BLaER1 (cell line): ENCODE measurements around the gene TPCN2.

Experiments
- H3K27ac ChIP-seq: shearing (Covaris generic); formaldehyde crosslinking; 2 replicates; pipeline ENCODE4 v1.8.1; 2022
- H3K27me3 ChIP-seq: shearing (Covaris generic); formaldehyde crosslinking; 2 replicates; pipeline ENCODE4 v1.8.1; 2022
- H3K36me3 ChIP-seq: shearing (Covaris generic); formaldehyde crosslinking; 2 replicates; pipeline ENCODE4 v1.8.1; 2022
- H3K4me1 ChIP-seq: shearing (Covaris generic); formaldehyde crosslinking; 2 replicates; pipeline ENCODE4 v1.8.1; 2022
- H3K4me2 ChIP-seq: shearing (Covaris generic); formaldehyde crosslinking; 2 replicates; pipeline ENCODE4 v1.8.1; 2022
- H3K4me3 ChIP-seq: shearing (Covaris generic); formaldehyde crosslinking; 2 replicates; pipeline ENCODE4 v1.8.1; 2022
- H3K9ac ChIP-seq: shearing (Covaris generic); formaldehyde crosslinking; 2 replicates; pipeline ENCODE4 v1.8.1; 2022
- H3K9me3 ChIP-seq: shearing (Covaris generic); formaldehyde crosslinking; 2 replicates; pipeline ENCODE4 v1.8.1; 2022
- H4K20me1 ChIP-seq: shearing (Covaris generic); formaldehyde crosslinking; 2 replicates; pipeline ENCODE4 v1.8.1; 2022
- Cebpa-rat ChIP-seq: shearing (Covaris generic); IDR thresholded peaks from 2 replicates; pipeline ENCODE4 v1.8.1; 2022

TPCN2 gene

DNA sequence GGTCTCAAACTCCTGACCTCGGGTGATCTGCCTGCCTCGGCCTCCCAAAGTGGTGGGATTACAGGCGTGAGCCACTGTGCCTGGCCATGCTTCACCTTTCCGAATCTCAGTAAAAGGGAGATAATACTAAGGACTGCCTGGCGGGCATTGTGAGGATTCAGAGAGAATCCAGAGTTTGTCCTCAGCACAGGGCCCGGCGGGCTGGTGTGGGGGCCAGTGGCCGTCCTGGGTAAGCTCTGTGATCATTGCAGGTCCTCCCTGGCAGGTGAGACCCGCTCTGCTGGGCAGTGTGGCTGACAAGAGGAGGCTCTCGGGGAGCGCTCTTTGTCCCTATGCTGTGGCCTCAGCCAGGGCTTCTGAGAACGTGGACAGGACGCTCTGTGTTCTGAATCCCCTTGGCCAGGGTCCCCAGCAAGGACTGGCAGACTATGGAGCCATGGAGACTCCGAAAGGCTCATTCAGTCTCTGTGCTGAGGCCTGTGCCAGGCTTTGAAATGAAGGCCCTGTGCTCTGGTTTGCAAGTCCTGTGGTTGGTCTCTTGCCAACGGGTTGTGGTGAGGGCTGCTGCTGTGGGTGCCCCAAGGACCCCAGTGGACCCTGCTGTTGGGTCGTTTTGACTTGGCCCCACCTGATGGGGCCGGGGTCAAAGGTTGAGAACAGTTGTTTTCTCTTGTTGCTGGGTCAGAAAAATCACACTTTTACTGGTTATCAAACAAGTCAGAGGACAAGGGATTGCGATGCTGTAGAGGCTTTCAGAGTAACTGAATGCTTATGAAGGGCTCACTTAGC lies 2.1 kb downstream of the TPCN2 start:
- H3K4me3 ChIP-seq: no peak overlapping the region
- H4K20me1 ChIP-seq: peaks cover 64% of the 10 kb centered on the region
- no peaks in the 10 kb centered on the region for H3K27me3 ChIP-seq
- no peaks in the 10 kb centered on the region for H3K9me3 ChIP-seq
- H3K4me2 ChIP-seq: peak overlapping the region; percentile 98
- H3K27ac ChIP-seq: peak overlapping the region; percentile 21; the same call in 1 of the 2 replicates
- TF ChIP-seq Cebpa-rat: no peak
- peak overlapping the region; percentile 46; the same call in 1 of the 2 replicates for H3K9ac ChIP-seq
- 0 out of 2 replicates have a peak, but pooled peaks cover 15% of the 10 kb centered on the region for H3K36me3 ChIP-seq
- peaks cover 78% of the 10 kb centered on the region for H3K4me1 ChIP-seq

DNA sequence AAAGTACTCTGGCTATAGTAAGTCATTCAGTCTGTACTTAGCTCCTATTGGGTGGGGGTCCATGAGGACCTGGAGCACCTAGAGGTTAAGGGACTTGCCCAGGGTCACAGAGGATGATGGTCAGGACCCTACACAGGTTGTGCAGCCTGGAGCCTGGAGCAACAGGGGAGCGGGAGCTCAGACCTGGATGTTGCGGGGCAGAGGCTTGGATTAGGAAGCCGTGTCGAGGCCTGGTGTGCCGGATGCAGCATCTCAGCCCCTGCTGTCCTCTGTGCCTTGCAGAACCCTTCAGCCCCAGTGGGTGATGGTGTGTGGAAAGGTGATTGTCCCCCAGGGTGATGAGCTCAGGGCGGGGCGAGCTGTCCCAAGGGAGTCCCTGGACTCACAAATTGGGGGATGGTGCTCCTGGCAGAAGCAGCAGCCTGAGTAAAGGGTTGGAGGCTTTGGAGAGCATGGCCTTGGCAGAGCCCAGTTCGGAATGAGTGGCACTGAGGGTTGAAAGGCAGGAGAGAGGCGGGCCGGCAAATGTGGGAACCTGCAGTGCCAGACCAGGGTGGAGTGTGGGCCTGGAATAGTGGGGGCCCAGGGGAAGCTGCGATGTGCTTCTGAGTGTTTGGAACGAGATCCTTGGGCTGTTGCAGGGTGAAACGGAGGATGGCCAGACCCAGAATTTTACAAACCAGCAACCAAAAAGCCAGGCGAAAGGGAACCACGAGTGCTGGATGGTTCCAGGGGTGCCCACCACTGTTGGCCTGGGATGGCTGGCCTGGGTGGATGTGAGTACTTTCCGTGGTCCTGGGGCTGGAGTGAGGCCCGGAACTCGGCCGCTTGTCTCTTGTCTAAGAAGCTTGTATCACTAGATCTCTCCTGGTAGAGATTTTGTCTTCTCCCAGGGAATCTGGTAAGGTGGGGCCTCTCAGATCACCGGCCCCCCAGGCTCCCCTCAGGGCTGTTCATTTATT lies 2.9 kb downstream of the TPCN2 start:
- TF ChIP-seq Cebpa-rat: no peak

DNA sequence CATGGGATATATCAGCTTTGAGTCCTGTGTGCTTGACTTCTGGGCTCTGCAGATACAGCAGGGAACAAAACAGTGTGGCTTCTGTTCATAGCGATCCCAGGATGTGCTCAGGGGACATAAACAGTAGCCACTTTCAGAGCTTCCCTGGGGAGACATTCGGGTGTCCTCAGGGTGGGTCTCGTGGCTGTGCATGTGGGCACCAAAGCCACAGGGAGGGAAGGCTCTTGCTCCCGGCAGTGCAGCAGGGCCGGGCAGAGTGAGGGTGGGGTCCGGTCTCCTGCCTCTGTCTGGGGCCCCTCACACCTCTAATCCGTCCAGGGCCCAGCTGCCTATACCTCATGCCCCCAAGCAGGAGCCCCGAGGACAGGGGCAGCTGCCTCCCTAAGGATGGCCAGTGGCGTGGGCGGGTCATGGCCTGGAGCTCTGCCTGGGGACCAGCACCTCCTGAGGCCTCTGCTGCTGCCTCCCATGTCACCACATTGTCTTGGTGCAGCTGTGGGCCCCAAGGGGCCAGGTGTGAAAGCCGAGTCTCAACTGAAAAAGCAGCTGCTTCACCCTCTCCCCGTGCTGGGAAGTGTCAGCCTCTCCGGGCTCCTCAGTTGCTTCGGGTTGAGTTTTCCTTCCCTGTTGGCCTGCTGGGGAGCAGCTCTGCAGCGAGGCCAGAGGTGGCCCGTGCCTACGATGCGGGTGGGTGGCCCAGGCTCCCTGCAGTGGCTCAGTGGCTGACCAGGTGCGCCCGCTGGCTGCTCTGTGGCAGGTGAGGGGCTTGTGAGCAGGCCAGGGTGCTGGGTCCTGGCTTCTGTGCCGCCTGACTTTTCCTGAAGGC lies 3.8 kb downstream of the TPCN2 start:
- Histone ChIP-seq H3K36me3 (0 out of 2 replicates have a peak, but pooled peaks cover 15% of the 10 kb centered on the region), H3K27ac (peak overlapping the region; percentile 39), H3K27me3 (no peaks in the 10 kb centered on the region), H3K9ac (peak overlapping the region; percentile 42), H3K4me2 (peak overlapping the region; percentile 98), H3K4me1 (peaks cover 95% of the 10 kb centered on the region), H4K20me1 (peaks cover 82% of the 10 kb centered on the region), H3K9me3 (no peaks in the 10 kb centered on the region), H3K4me3 (peak overlapping the region; percentile 28; the same call in 1 of the 2 replicates)
- no peak for TF ChIP-seq Cebpa-rat

More for the DNA sequence above, 2.9 kb downstream of the TPCN2 start:
- H3K9ac ChIP-seq: peak overlapping the region; percentile 46
- peak overlapping the region; percentile 98 for H3K4me2 ChIP-seq
- peaks cover 73% of the 10 kb centered on the region for H4K20me1 ChIP-seq
- peak overlapping the region; percentile 28; the same call in 1 of the 2 replicates for H3K4me3 ChIP-seq
- 0 out of 2 replicates have a peak, but pooled peaks cover 15% of the 10 kb centered on the region for H3K36me3 ChIP-seq
- H3K4me1 ChIP-seq: peaks cover 87% of the 10 kb centered on the region
- H3K27me3 ChIP-seq: no peaks in the 10 kb centered on the region
- no peaks in the 10 kb centered on the region for H3K9me3 ChIP-seq
- H3K27ac ChIP-seq: peak overlapping the region; percentile 39; the same call in 1 of the 2 replicates

DNA sequence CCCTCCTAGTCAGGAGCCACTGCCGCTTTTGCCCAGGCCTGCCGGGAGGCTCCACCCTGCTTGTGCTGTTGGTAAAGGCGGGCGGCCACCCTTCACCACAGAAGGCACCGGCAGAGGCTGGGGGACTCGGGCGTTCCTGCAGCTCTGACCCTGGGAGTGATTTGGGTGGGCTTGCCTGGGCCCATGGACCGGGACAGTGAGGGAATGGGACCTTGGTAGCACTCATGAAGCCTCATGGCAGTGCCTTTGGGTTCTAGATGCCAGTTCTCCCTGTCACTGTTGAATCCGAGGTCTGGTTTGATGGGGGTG lies 4.4 kb downstream of the TPCN2 start:
- H3K4me2 ChIP-seq: peak overlapping the region; percentile 98

DNA sequence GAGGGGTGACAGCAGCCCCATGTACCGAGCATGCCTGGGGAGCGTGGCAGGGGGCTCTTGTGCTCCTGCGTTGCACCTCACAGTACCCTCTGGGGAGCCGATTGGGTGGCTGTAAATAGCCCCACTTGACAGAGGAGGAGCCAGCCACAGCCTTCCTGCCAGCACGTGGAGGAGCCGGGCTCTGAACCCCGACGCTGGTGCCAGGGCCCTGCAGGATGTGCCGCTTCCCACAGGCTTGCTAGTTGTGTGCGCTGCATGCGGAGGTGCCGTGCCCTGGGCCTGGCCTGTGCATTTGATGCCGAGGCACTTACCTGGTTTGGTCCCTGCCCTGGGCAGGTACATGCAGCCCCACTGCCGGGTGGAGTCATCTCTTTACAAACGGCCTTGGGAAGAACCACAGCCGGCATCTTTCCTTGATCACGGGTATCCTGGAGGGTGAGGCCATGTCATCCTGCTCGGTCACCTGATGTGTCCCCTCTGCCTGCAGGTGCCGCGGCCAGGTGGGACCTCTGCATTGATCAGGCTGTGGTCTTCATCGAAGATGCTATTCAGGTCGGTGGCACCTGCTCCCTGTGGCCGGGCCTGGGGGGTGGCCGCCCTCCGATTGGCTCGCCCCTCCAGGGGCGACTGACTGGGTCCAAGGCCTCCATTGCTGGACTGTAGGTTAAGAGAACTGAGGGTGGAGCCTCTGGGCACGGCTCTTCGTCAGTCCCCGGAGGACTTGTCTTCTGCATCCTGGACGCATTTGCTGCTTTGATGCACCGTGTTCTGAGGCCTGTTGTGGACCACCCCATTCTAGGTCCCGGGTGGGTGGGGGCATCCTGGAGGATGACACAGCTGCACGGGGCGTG lies 5.0 kb downstream of the TPCN2 start:
- no peak overlapping the region for H3K27ac ChIP-seq
- H3K27me3 ChIP-seq: no peaks in the 10 kb centered on the region
- H3K4me2 ChIP-seq: peak overlapping the region; percentile 98
- H3K36me3 ChIP-seq: peaks cover 23% of the 10 kb centered on the region
- H3K4me1 ChIP-seq: peaks cover 97% of the 10 kb centered on the region
- peaks cover 94% of the 10 kb centered on the region for H4K20me1 ChIP-seq
- no peaks in the 10 kb centered on the region for H3K9me3 ChIP-seq
- peak overlapping the region; percentile 34; the same call in 1 of the 2 replicates for H3K4me3 ChIP-seq
- TF ChIP-seq Cebpa-rat: no peak
- H3K9ac ChIP-seq: no peak overlapping the region

More for the DNA sequence above, 4.4 kb downstream of the TPCN2 start:
- Histone ChIP-seq H3K36me3 (peaks cover 21% of the 10 kb centered on the region), H3K4me3 (no peak overlapping the region), H3K9ac (peak overlapping the region; percentile 42; the same call in 1 of the 2 replicates), H3K27me3 (no peaks in the 10 kb centered on the region), H3K27ac (peak overlapping the region; percentile 39), H3K4me1 (peaks cover 95% of the 10 kb centered on the region), H4K20me1 (peaks cover 87% of the 10 kb centered on the region), H3K9me3 (no peaks in the 10 kb centered on the region)
- no peak for TF ChIP-seq Cebpa-rat

DNA sequence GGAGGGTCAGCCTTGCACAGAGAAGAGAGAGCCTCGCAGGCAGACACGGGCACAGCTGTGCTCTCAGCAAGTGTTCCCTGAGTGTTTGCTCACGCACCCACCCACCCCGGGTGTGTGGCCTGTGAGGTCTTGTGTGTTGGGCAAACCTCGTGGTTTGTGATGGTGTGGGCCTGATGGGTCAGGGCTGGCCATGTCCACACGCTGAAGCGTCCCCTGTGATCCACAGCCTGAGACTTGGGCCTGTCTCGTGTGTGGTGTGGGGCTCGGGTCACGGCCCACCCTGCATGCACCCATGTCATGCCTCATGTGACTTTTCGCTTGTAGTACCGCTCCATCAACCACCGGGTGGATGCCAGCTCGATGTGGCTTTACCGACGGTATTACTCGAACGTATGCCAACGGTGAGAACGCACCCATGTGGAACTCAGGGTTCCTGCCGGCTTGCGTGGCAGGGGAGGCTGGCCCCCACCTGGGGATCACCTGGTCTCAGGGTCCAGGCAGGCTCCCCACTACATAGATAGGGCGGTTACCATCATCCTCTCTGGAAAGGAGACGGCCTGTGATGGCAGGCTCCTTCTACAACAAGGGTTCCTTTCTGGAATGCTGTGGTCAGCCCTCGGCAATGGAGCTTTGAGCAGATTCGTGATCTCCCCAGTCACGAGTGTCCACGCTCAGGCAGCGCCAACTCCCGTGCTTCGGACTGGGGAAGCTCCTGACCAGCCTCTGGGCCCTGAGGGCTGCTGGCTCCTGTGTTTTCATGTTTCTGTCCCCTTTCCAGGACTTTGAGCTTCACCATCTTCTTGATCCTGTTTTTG lies 5.9 kb downstream of the TPCN2 start:
- peaks cover 98% of the 10 kb centered on the region for H3K4me1 ChIP-seq
- H3K27me3 ChIP-seq: no peaks in the 10 kb centered on the region
- TF ChIP-seq Cebpa-rat: no peak
- H4K20me1 ChIP-seq: peaks cover 100% of the 10 kb centered on the region
- H3K36me3 ChIP-seq: peaks cover 28% of the 10 kb centered on the region
- no peak overlapping the region for H3K9ac ChIP-seq
- H3K4me3 ChIP-seq: 0 out of 2 replicates have a peak overlapping the region, but pooled peaks have one; percentile 41
- H3K27ac ChIP-seq: 0 out of 2 replicates have a peak overlapping the region, but pooled peaks have one; percentile 44
- H3K4me2 ChIP-seq: peak overlapping the region; percentile 98
- H3K9me3 ChIP-seq: no peaks in the 10 kb centered on the region

DNA sequence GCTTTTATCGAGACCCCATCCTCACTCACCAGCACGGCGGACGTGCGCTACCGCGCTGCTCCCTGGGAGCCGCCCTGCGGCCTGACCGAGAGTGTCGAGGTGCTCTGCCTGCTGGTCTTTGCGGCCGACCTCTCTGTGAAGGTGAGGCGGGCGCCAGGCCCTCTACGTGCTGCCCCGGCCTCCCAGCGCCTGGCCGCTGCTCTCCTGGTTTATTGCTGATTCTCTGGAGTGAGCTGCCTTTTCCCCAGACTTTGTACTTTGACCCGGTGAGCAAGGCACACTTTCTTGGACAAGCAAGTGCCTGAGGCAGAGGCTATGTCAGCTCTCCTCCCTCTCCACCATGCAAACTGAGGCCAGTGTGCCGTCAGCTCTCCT lies 6.5 kb downstream of the TPCN2 start:
- Histone ChIP-seq H3K4me3 (peak overlapping the region; percentile 41; the same call in 1 of the 2 replicates), H3K9ac (no peak overlapping the region), H3K4me2 (peak overlapping the region; percentile 98), H3K27ac (peak overlapping the region; percentile 44; the same call in 1 of the 2 replicates), H4K20me1 (peaks cover 100% of the 10 kb centered on the region), H3K36me3 (peaks cover 34% of the 10 kb centered on the region), H3K4me1 (peaks cover 98% of the 10 kb centered on the region), H3K27me3 (no peaks in the 10 kb centered on the region), H3K9me3 (no peaks in the 10 kb centered on the region)
- TF ChIP-seq Cebpa-rat: no peak
